ENCODE results near the gene ATXN7.

The ATXN7 gene, protein sequence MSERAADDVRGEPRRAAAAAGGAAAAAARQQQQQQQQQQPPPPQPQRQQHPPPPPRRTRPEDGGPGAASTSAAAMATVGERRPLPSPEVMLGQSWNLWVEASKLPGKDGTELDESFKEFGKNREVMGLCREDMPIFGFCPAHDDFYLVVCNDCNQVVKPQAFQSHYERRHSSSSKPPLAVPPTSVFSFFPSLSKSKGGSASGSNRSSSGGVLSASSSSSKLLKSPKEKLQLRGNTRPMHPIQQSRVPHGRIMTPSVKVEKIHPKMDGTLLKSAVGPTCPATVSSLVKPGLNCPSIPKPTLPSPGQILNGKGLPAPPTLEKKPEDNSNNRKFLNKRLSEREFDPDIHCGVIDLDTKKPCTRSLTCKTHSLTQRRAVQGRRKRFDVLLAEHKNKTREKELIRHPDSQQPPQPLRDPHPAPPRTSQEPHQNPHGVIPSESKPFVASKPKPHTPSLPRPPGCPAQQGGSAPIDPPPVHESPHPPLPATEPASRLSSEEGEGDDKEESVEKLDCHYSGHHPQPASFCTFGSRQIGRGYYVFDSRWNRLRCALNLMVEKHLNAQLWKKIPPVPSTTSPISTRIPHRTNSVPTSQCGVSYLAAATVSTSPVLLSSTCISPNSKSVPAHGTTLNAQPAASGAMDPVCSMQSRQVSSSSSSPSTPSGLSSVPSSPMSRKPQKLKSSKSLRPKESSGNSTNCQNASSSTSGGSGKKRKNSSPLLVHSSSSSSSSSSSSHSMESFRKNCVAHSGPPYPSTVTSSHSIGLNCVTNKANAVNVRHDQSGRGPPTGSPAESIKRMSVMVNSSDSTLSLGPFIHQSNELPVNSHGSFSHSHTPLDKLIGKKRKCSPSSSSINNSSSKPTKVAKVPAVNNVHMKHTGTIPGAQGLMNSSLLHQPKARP

DNA sequence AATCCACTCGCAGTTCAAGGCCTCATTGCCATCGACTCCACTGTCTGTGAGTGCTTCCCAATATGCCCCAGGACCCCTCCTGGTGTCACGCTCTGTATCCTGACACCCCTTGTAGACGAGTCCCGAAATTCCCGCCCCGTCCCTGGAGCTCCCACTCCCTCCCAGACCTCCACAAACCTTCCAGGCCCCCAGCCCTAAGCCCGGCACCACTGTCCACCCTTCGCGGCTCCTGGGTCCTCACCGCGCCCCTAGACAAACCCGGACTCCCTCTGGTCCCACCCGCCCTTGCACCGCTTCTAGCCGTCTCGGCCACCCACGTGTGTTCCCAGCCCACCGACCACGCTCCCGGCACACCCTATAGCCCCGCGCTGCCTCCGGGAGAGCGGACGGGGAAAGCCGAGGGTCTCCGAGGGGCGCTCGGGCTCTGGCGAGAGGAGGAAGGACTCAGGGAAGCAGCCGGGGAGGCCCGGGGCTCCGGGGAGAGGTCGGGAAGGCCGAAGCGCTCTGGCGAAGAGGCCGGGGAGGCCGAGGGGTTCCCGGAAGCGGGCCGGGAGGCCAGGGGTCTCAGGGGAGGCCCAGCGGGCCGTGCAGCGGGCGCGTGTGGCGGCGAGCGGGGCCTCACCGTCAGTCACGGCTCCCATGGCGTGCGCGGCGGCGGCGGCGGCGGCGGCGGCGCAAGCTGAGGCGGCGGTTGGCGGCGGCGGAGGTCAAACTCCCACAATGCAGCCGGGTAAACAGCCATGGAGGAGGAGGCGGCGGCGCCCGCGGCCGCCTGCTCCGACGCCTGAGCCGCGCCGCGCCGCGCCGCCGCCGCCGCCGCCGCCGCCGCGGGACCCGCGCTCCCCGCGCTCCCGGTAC is at the start of gene ATXN7, which contains the start of gene THOC7:
TSS of gene ATXN7 (plus strand) at position 718 of the 858 bp plus-strand sequence. CDS start 48,732 bp downstream, outside the sequence.
TSS of gene THOC7 (minus strand) at position 656 of the 858 bp plus-strand sequence. CDS start at position 641, 15 bp downstream.
- peak; percentile 57 for DNase-seq

DNA sequence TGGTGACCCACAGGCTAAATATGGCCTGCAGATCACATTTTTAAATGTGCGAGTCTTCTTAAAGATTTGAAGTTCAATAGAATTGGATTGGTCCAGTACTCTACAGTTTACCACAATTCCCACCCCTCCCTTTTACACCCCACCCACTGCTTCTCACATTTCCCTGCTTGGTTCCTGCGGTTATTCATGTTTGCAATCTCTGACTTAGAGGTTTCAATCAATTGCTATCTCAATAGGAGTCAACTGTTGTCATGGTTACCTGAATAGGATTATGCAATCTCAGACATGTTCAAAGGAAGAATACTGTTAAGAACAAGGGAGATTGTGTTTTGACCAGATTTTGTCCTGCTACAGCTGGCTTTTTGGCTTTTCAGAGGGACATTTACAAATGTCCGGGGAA is 49.4 kb upstream of the ATXN7 start:
- DNase-seq, result no peak

DNA sequence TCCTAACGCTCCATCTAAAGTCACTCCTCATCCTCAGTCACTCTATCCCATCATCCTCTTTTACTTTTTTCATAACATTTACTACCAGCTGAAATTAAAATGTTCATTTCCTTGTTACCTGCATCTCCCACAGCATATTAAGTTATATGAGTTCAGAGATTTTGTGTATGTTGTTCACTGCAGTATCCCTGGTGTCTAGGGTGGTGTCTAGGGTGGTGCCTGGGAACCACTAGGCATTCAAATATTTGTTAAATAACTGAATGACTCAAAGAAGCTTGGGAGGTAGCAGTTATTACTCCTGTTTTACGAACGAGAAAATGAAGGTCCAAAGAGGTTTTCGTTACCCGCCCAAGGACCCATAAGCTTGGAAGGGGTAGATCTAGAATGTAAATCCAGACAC is 46.4 kb upstream of the ATXN7 start:
- no peak for DNase-seq

DNA sequence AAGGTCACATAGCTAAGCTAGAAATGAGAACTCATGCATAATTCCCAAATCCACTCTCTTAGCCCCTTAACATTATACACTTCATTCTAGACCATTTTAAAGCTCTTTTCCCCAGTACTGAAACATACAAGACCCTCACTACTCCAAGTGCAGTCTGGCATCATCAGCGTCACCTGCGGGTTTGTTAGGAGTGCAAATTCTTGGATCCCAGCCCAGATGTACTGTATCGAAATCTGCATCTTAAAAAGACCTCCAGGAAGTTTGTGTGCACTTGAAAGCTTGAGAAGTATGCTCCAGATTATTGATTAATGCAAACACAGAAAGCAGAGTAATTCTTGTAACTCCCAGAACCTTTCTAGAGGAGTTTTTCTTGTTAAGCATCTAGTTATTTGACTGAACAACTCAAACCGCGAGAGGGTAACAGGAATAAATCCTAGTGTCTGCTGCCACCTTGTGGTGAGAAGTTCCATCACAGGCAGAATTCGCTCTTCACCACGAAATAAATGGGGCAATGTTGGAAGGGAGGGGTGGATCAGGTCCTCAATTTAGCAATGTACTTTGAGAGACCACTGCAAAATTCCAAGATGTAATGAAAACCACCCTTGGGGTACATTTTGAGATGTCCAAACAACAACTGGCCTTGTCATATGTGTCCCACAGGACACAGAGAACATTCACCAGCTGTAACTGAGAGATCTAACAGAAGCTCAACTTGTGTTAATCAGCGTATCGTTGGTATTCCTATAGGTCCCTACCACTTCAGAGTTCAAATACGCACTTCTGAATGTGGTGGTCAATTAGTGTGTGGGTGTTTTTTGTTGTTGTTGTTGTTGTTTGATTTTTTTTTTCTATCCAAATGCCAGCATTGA is 45.2 kb upstream of the ATXN7 start:
- peak; percentile 32 for DNase-seq

DNA sequence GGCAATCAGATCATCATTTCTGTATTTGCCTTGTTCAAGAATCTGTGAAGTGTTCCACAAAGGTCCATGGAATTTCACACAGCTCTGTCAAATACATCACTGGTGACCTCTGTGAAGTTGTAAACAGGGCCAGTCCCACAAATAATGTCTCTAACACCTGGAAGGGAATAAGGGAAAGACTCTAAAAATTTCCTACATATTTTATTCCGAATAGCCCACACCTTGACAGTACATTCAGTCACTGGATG is 44.6 kb upstream of the ATXN7 start, which contains the start of gene C3orf49:
TSS of gene C3orf49 (plus strand) at position 149 of the 248 bp plus-strand sequence. CDS start 173 bp downstream, outside the sequence.
- DNase-seq, result no peak

DNA sequence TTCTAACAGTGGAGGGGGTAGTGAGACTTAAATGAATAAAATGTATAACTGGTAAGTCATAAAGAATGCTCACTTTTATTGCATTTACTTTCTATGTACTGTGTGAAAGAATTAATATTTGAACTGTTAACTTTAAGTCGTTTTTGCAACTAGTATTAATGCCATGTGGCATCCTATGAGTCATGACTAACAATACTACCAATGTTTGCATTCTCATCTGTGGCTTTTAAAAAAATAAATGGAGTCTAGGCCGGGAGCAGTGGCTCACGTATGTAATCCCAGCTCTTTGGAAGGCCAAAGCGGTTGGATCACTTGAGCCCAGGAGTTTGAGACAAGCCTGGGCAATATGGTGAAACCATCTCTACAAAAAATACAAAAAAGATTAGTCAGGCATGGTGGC is 39.4 kb upstream of the ATXN7 start:
- no peak for DNase-seq

DNA sequence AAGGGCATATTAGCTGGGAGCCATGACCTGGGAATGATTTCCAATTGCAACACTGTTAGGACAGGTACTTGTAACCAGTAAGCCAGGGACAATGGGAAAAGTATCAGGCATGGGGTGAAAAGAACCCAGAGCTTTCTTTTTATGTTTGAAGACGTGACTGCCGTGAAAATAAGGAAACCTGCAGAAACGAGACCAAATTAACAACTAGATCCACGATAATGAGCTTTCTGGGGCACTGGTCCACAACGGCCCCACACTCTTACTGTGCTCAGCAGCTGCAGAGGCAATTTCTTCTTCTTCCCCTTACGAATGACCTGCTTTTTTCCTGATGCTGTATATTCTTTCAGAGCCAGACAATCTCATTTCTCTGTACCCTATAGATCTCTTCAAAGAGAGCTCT is 33.1 kb upstream of the ATXN7 start:
- DNase-seq, result no peak

DNA sequence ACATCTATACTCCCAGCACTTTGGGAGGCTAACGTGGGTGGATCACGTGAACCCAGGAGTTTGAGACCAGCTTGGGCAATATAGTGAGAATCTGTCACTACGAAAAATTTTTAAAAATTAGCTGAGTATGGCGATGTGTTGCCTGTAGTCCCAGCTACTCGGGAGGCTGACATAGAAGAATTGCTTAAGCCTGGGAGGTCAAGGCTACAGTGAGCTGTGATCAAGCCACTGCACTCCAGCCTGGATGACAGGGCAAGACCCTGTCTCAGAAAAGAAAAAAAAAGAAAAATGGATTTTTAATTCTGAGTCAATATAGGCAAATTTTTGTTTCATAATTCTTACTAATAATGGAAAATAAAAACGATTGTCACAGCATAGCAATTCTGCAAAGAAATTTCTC is 31.3 kb upstream of the ATXN7 start:
- no peak for DNase-seq

DNA sequence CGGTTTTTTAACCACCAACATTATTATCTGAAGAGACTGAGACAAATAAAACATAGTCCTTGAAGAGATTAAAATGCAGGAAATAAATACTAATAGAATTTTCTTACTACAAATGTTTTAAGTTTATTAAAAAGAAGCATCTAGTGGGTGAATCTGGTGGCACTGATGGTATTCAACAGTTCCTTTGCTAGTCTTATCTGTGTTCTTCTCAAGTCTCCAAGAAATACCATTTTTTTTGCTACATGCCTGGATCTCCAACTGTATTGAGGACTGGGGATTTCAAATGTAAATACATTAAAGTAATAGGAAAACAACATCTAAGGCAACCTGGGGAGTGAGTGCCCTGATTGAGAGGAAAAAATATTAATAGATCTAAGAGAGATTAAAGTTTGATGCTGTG is 22.0 kb upstream of the ATXN7 start:
- no peak for DNase-seq

DNA sequence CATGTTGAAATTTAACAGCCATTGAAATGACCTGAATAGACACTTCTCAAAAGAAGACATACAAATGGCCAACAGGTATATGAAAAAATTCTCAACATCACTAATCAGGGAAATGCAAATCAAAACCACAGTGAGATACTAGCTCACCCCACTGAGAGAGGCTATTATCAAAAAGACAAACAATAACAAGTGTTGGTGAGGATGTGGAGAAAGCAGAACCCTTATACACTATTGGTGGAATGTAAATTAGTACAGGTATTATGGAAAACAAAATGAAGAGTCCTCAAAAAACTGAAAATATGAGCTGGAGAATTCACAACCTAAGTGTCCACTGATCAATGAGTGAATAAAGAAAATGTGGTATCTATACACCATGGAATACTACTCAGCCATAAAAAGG is 21.5 kb upstream of the ATXN7 start:
- no peak for DNase-seq

DNA sequence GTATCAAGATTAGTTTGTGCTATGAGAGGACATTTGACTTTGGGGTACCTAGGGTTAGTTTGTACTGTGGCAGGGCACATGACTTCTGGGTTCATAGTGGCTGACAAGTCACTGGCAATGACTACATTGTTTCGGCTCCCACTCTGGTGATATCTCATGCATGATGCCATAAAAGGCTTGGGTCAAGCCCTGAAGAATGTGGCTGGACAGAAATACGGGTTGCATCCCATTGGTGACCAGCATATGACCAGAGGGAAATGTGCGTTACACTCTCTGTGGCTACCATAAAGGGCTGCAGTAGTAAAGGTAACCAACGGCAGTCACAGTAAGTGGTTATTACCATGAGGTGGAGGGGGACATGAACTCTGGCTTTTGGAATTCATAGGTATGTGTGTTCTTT is 18.5 kb upstream of the ATXN7 start:
- DNase-seq, result no peak

DNA sequence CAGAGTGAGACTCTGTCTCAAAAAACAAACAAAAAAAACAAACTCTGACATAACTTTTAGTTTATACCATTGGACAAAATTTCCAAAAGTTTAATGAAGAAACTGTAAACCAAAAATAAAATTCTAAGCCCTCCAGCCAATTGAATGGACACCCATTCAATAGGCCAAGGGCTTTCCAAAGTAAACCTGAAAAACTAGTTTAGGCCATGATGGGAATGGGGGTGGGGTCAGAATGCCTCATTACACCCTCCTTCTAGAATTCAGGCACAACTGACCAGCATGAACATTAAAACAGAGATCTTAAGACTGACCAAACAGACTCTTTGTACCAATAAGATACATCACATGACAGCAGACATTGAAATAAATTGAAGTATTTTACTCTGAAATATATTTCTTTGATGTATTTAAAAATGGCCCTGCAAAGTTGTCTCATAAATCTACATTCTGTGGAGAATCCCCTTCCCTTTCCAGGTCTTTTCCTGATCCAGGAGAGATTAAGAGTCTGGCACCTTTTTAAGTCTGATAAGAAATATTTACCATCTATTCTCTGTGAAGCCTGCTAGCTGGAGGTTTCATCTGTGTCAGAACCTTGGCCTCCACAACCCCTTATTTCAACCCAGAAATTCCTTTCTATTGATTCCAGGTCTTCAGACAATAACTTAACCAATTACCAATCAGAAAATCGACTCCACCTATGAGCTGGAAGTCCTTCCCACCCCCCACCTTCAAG is 15.8 kb upstream of the ATXN7 start:
- no peak for DNase-seq

DNA sequence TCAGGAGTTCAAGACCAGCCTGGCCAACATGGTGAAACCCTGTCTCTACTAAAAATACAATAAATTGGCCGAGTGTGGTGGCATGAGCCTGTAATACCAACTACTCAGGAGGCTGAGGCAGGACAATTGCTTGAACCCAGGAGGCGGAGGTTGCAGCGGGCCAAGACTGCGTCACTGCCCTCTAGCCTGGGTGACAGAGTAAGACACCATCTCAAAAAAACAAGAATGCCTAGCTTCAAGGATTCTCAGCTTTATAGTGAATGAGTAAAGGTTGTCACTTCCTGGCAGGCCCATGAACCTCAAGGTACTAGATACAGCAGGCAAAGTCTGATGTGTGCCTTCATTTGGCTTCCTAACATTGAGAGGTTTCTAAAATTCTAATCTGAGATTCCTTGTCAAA is 14.5 kb upstream of the ATXN7 start:
- no peak for DNase-seq

DNA sequence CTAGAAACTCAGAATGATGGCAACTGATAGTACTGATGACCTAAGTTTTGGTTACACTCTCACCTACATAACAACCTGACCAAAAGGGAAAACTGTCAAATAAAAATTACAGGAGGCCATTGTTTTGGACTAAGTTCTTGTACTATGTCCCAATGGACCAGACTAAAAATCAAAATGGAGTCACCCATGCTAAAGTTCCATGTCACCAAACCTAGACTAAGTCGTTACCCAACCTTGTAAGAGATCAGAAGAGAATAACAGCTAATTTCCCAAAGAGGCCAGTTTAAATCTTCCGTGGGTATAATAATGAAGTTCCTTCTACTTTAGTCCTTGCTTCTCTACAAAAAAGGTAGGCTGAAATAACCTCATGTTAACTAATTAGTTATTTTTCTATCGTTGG is 12.4 kb upstream of the ATXN7 start:
- DNase-seq, result no peak

DNA sequence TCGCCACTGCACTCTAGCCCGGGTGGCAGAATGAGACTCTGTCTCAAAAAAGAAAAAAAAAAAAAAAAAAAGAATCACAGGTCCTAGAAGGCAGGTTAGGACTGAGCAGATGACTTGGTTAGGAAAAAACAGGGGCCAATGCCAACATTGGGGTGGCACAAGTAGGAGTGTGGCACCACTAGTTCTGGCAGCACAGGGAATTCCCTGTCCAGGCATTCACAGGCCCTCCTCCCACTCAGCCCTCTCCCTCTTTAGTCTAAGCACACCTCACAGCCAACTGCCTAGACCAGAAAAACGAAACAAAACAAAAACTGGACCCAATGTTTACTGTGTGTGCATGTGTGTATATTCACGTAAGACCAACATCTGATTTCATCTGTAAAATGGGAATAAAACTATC is 10.6 kb upstream of the ATXN7 start:
- no peak for DNase-seq

DNA sequence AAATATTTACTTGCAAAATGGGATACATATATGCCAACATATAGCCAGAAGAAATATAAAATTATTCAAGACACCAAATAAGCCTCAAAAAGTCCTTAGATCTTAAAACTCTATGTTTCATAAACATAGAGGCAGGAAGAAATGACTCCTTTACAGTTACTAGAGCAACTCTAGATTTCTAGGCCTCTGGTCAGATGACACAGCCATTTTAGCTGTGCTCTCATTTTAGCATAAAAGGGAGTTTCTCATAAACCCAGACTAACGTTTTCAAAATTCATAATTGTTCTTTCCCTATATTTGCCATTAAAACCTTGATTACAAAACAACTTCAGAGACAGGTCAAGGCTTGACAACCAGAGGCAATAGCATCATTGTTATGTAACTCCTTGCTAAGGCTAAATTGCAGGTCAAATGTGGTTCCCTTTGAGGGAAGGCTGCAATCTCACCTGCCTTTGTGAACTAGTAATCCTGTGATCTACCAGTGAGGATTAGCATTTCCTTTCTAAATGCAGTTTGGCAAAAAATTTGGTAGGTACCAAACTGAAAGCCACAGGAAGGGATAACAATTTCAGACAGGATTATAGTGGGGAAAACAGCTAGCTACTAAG is 8.2 kb upstream of the ATXN7 start:
- no peak for DNase-seq

DNA sequence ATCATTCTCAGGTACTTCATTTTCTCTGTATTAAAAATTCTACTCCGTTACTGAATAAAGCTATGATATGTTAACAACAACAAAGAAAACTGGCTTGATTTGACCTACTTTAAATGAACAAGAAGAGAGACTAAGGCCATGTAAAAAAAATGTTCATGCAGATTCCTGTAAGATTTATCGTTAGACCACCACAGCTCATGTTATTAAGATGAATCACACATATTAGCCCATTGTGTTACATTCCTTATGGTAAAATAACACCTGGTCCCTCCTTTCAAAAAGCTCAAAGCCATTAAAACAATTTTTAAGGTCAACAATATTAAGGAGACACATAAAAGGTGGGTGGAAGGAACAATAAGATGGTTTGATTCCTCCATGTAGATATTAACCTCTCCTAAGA is 6.4 kb upstream of the ATXN7 start:
- DNase-seq, result no peak

DNA sequence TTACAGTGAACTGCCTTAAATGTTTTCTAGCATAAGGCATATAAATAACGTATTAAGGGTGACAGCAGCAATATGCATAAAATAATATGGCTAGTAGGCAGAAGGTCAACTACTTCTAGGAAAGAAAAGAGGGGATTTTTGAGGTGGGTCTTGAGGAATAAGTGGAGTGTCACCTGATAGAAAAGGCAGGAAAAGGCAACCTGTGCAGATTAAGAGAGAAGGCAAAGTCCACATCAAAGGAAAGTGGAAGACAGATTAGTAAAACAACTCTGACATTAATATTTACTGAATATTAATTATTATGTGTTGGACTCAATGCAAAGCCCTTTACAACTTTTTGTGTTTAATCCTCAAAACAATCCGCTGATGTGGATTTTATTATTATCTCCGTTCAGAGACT is 2.9 kb upstream of the ATXN7 start:
- no peak for DNase-seq

DNA sequence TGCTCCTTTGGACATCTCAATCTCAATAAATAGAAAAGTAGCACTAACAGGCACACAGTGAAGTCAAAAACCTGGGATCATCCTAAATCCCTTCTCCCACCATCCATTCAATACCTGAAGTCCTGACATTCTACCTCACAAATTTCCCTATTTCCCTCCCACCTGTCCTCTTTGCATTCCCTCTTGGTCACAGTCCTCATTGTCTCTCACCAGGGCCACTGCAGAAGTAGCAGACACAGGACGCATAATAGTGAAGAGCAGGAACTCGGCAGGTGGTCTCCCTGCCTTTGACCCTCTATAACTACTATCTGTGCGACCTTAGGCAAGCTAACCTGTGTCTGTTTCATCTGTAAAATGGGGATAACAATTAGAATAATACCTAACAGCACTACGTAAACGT is 2.4 kb upstream of the ATXN7 start:
- no peak for DNase-seq

DNA sequence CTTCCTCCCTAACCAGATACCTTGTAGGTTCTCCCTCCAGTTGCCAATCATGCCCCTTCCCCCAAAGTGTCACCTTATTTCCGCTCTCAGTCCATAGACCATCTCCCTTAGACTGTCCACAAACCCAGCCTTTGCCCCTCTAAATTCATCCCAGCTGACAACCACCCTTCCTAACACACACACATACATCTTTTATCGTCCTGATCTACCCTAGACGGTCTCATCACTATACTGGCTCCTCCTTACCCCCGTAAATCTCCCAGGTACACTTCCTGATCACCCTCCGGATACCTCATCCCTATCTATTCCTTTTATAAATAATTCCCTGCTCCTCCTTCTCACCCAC is 890 bp upstream of the ATXN7 start:
- DNase-seq, result no peak

Data from NCI-H1092 treated with DMSO at 0.1 percent for 48 hours (cell line).